Esophagus muscularis mucosa (tissue), 4 donors: ENCODE data around the gene MAD1L1.

Source experiments
- CTCF ChIP-seq, 3 experiments: fragments of 200-600 bp in 2 of 3; fragments of 450-650 bp in 1 of 3; sonication (generic) in 2 of 3; IDR thresholded peaks; one replicate each; pipeline ENCODE4 v1.5.1; 2017 to 2019; ENCODE audit warnings: antibody characterized with exemption in 3 of 3, mild to moderate bottlenecking in 2 of 3, moderate library complexity in 1 of 3
- EP300 ChIP-seq: sonication (generic); formaldehyde crosslinking; IDR thresholded peaks from one replicate; pipeline ENCODE4 v1.6.1; 2017; ENCODE audit warnings: antibody characterized with exemption
- POLR2A ChIP-seq: fragments of 450-650 bp; IDR thresholded peaks from one replicate; pipeline ENCODE4 v1.6.1; 2017; ENCODE audit warnings: antibody characterized with exemption, moderate library complexity, mild to moderate bottlenecking, low read depth

- no peak for TF ChIP-seq POLR2A
- no peak for TF ChIP-seq EP300
- no peak for TF ChIP-seq CTCF (IDR thresholded peaks at IDR 0.05)
Measured at GRCh38 chr7:1818575-1819258, 414.0 kb downstream of the MAD1L1 start.
